H9 (cell line): Measurements from ENCODE around the gene ZIM2. TPM values are rescaled to one million over a fixed set of nuclear protein-coding genes. Genes with fewer than 3 reads are reported as not detected.

Source experiments
- DNase-seq: peaks from one replicate; pipeline ENCODE4 v3.0.0-alpha.2; 2017
- H2AFZ ChIP-seq: one replicate; pipeline ENCODE4 v1.6.1; 2013; ENCODE audit warnings: mild to moderate bottlenecking, low read length, control low read depth, moderate library complexity
- H2AK5ac ChIP-seq: 2 replicates; pipeline ENCODE4 v1.6.1; 2013; ENCODE audit warnings: low read length, control low read depth, mixed read lengths; ENCODE audit not compliant: insufficient read length
- H2BK120ac ChIP-seq: one replicate; pipeline ENCODE4 v1.6.1; 2013; ENCODE audit warnings: low read depth, mild to moderate bottlenecking, low read length, control low read depth, inconsistent platforms; ENCODE audit not compliant: poor library complexity, severe bottlenecking
- H2BK12ac ChIP-seq: 2 replicates; pipeline ENCODE4 v1.6.1; 2013; ENCODE audit warnings: low read length, control low read depth, mixed read lengths, low read depth; ENCODE audit not compliant: insufficient read length
- H2BK15ac ChIP-seq: 2 replicates; pipeline ENCODE4 v1.6.1; 2013; ENCODE audit warnings: low read depth, low read length, control low read depth
- H2BK20ac ChIP-seq: one replicate; pipeline ENCODE4 v1.6.1; 2013; ENCODE audit warnings: low read depth, mild to moderate bottlenecking, low read length, control low read depth, inconsistent platforms; ENCODE audit not compliant: poor library complexity, severe bottlenecking
- H2BK5ac ChIP-seq: 2 replicates; pipeline ENCODE4 v1.6.1; 2013; ENCODE audit warnings: low read length, control low read depth, mixed read lengths; ENCODE audit not compliant: insufficient read length
- H3K14ac ChIP-seq: 2 replicates; pipeline ENCODE4 v1.6.1; 2013; ENCODE audit warnings: low read length, control low read depth; ENCODE audit not compliant: insufficient read depth
- H3K18ac ChIP-seq: 2 replicates; pipeline ENCODE4 v1.6.1; 2013; ENCODE audit warnings: low read depth, mild to moderate bottlenecking, mixed read lengths, low read length, control low read depth; ENCODE audit not compliant: insufficient read length
- H3K23ac ChIP-seq: 2 replicates; pipeline ENCODE4 v1.6.1; 2013; ENCODE audit warnings: low read length, control low read depth, mixed read lengths, low read depth; ENCODE audit not compliant: insufficient read length
- H3K23me2 ChIP-seq: 2 replicates; pipeline ENCODE4 v1.6.1; 2013; ENCODE audit warnings: low read depth, mild to moderate bottlenecking, mixed read lengths, low read length, control low read depth; ENCODE audit not compliant: insufficient read length, poor library complexity, severe bottlenecking
- H3K27ac ChIP-seq: 2 replicates; pipeline ENCODE4 v1.5.1; 2013; ENCODE audit warnings: low read length, control low read depth, mixed read lengths, low read depth; ENCODE audit not compliant: insufficient read length
- H3K27me3 ChIP-seq: 2 replicates; pipeline ENCODE4 v1.6.1; 2013; ENCODE audit warnings: low read length, control low read depth, inconsistent platforms; ENCODE audit not compliant: insufficient read depth
- H3K4ac ChIP-seq: 2 replicates; pipeline ENCODE4 v1.6.1; 2013; ENCODE audit warnings: low read depth, mild to moderate bottlenecking, control low read depth, inconsistent platforms, low read length, moderate library complexity
- H3K4me1 ChIP-seq: 2 replicates; pipeline ENCODE4 v1.6.1; 2013; ENCODE audit warnings: low read length, control low read depth, inconsistent platforms; ENCODE audit not compliant: insufficient read depth
- H3K4me2 ChIP-seq: 2 replicates; pipeline ENCODE4 v1.6.1; 2013; ENCODE audit warnings: low read length, control low read depth, mixed read lengths; ENCODE audit not compliant: insufficient read length, insufficient read depth
- H3K56ac ChIP-seq: 2 replicates; pipeline ENCODE4 v1.6.1; 2013; ENCODE audit warnings: low read depth, mild to moderate bottlenecking, mixed read lengths, low read length, control low read depth; ENCODE audit not compliant: insufficient read length
- H3K79me1 ChIP-seq: 2 replicates; pipeline ENCODE4 v1.6.1; 2013; ENCODE audit warnings: low read depth, mild to moderate bottlenecking, moderate library complexity, low read length, control low read depth, inconsistent platforms; ENCODE audit not compliant: insufficient read depth, poor library complexity, severe bottlenecking
- H3K79me2 ChIP-seq: 2 replicates; pipeline ENCODE4 v1.6.1; 2013; ENCODE audit warnings: low read length, control low read depth, inconsistent platforms; ENCODE audit not compliant: insufficient read depth
- H3K9ac ChIP-seq: 2 replicates; pipeline ENCODE4 v1.6.1; 2013; ENCODE audit warnings: low read length, control low read depth, mixed read lengths; ENCODE audit not compliant: insufficient read length; ENCODE audit errors: extremely low read depth
- H3K9me3 ChIP-seq: one replicate; pipeline ENCODE4 v1.6.1; 2013; ENCODE audit warnings: low read depth, low read length, inconsistent platforms; ENCODE audit not compliant: control insufficient read depth
- H3T11ph ChIP-seq: one replicate; pipeline ENCODE4 v1.6.1; 2013; ENCODE audit warnings: mild to moderate bottlenecking, low read length, control low read depth, inconsistent platforms
- H4K20me1 ChIP-seq: one replicate; pipeline ENCODE4 v1.6.1; 2013; ENCODE audit not compliant: control insufficient read depth, insufficient read length, insufficient read depth
- H4K5ac ChIP-seq: 2 replicates; pipeline ENCODE4 v1.6.1; 2013; ENCODE audit warnings: low read depth, mild to moderate bottlenecking, mixed read lengths, low read length, control low read depth; ENCODE audit not compliant: insufficient read length
- H4K8ac ChIP-seq: replicated peaks from 2 replicates; pipeline ENCODE4 v1.6.1; 2013; ENCODE audit warnings: low read length, control low read depth, mixed read lengths, low read depth; ENCODE audit not compliant: insufficient read length
- H4K91ac ChIP-seq: 2 replicates; pipeline ENCODE4 v1.6.1; 2013; ENCODE audit warnings: low read depth, mild to moderate bottlenecking, moderate library complexity, mixed read lengths, low read length, control low read depth; ENCODE audit not compliant: insufficient read length
- H3K27ac Mint-ChIP-seq, 3 experiments: 2 replicates in 2 of 3; 3 replicates in 1 of 3; pipeline ENCODE4 v1.8.0; 2020 to 2021; ENCODE audit warnings: mixed read lengths in 3 of 3, mild to moderate bottlenecking in 1 of 3, moderate library complexity in 1 of 3
- H3K27me3 Mint-ChIP-seq: 2 replicates; pipeline ENCODE4 v1.8.0; 2021; ENCODE audit warnings: low read depth, mild to moderate bottlenecking, moderate library complexity, mixed read lengths
- H3K36me3 Mint-ChIP-seq, 3 experiments: 2 replicates in 2 of 3; 3 replicates in 1 of 3; pipeline ENCODE4 v1.8.0; 2020 to 2021; ENCODE audit warnings: low read depth in 3 of 3, mixed read lengths in 3 of 3; ENCODE audit not compliant: insufficient read depth in 1 of 3
- H3K4me1 Mint-ChIP-seq, 2 experiments: 2 replicates each; pipeline ENCODE4 v1.8.0; 2020; ENCODE audit warnings: mixed read lengths in 2 of 2
- H3K4me3 Mint-ChIP-seq, 2 experiments: 2 replicates in 1 of 2; 3 replicates in 1 of 2; pipeline ENCODE4 v1.8.0; 2020 to 2021; ENCODE audit warnings: mild to moderate bottlenecking in 2 of 2, mixed read lengths in 2 of 2, moderate library complexity in 1 of 2
- H3K9me3 Mint-ChIP-seq, 2 experiments: 2 replicates in 1 of 2; 3 replicates in 1 of 2; pipeline ENCODE4 v1.8.0; 2020; ENCODE audit warnings: mild to moderate bottlenecking in 2 of 2, mixed read lengths in 2 of 2, moderate library complexity in 1 of 2
- CTCF ChIP-seq: fragments of 200-600 bp; sonication (generic); conservative IDR thresholded peaks from 3 replicates; pipeline ENCODE4 v1.8.0; 2021; ENCODE audit warnings: antibody characterized with exemption, mild to moderate bottlenecking
- WGBS: extraction: QIAGEN DNeasy Blood & Tissue Kit; methylation state at CpG from one replicate; pipeline ENCODE4 v1.1.7; 2013; ENCODE audit warnings: missing lambda C conversion rate, low lambda C conversion rate, mixed read lengths; ENCODE audit not compliant: insufficient read length; ENCODE audit errors: extremely low coverage; 5-methylcytosine and 5-hydroxymethylcytosine counted together
- total RNA-seq: library from RNA; stranded (reverse); gene quantifications from 2 replicates; pipeline ENCODE4 v1.2.1, GENCODE V29; 2021

The ZIM2 gene
- total RNA-seq, 1 experiment from 2014 or later = not detected

- no peak overlapping the region for H2AFZ ChIP-seq
- H3K27ac ChIP-seq = no peak overlapping the region
- no peak for DNase-seq
- no peaks in the 10 kb centered on the region for H3K79me2 ChIP-seq
- H3K4me1 ChIP-seq = no peaks in the 10 kb centered on the region
- H2AK5ac ChIP-seq = no peak overlapping the region
- no peak overlapping the region for H2BK20ac ChIP-seq
- no peak overlapping the region for H3T11ph ChIP-seq
- H3K36me3 Mint-ChIP-seq = peaks cover 26 to 47% (median 41%) of the 10 kb centered on the region in 3 experiments
- H3K79me1 ChIP-seq = no peaks in the 10 kb centered on the region
- H4K5ac ChIP-seq = no peak overlapping the region
- no peak overlapping the region for H2BK120ac ChIP-seq
- H3K9ac ChIP-seq = no peak overlapping the region
- H3K23me2 ChIP-seq = no peaks in the 10 kb centered on the region
- H4K91ac ChIP-seq = no peak overlapping the region
- H2BK12ac ChIP-seq = no peak overlapping the region
- no CpG with 5 or more reads among the region's 6 CpGs for WGBS
- H4K8ac ChIP-seq = no peak overlapping the region
- no peak overlapping the region for H3K56ac ChIP-seq
- no peak overlapping the region for H3K23ac ChIP-seq
- H3K4ac ChIP-seq = no peak overlapping the region
- H3K4me3 Mint-ChIP-seq = no peak overlapping the region
- no peak overlapping the region for H3K18ac ChIP-seq
- H3K4me2 ChIP-seq = peak overlapping the region; percentile 46
- no peak overlapping the region for H3K27ac Mint-ChIP-seq
- peaks cover 84% of the 10 kb centered on the region for H3K9me3 ChIP-seq
- H4K20me1 ChIP-seq = no peaks in the 10 kb centered on the region
- peaks cover 90 to 91% of the 10 kb centered on the region in 2 experiments for H3K9me3 Mint-ChIP-seq
- no peak overlapping the region for H3K14ac ChIP-seq
- H3K27me3 ChIP-seq = no peaks in the 10 kb centered on the region
- TF ChIP-seq CTCF = no peak
- H3K4me1 Mint-ChIP-seq = no peaks in the 10 kb centered on the region
- H2BK5ac ChIP-seq = no peak overlapping the region
- H3K27me3 Mint-ChIP-seq = peaks cover 8% of the 10 kb centered on the region
- no peak overlapping the region for H2BK15ac ChIP-seq
Measured at GRCh38 chr19:56837004-56837403, 3.5 kb downstream of the ZIM2 start.
